Skeletal muscle tissue (tissue), 4 donors: ENCODE data around the gene ZNF654. TPM values are rescaled to one million over a fixed set of nuclear protein-coding genes. Genes with fewer than 3 reads are reported as not detected.
"Not testable (repeated sequence)": the region's sequence is repeated elsewhere in the genome, so short reads cannot be mapped to it uniquely, and the experiment has no call there.

Experiments used
- H3K27ac ChIP-seq: one replicate; pipeline ENCODE4 v1.7.0; 2013; ENCODE audit warnings: mild to moderate bottlenecking, low read depth, low read length, inconsistent platforms
- H3K27me3 ChIP-seq, 3 donors: one replicate each; pipeline ENCODE4 v1.7.0; 2013; ENCODE audit warnings: low read length in 3 of 3; ENCODE audit not compliant: control insufficient read depth in 3 of 3, insufficient read depth in 3 of 3
- H3K36me3 ChIP-seq, 3 donors: one replicate each; pipeline ENCODE4 v1.7.0; 2013; ENCODE audit warnings: low read length in 3 of 3; ENCODE audit not compliant: control insufficient read depth in 3 of 3, insufficient read depth in 3 of 3
- H3K4me1 ChIP-seq, 3 donors: one replicate each; pipeline ENCODE4 v1.7.0; 2013; ENCODE audit warnings: low read length in 3 of 3, mild to moderate bottlenecking in 3 of 3; ENCODE audit not compliant: control insufficient read depth in 3 of 3, insufficient read depth in 3 of 3
- H3K4me3 ChIP-seq, 3 donors: one replicate each; pipeline ENCODE4 v1.7.0; 2013; ENCODE audit warnings: low read length in 3 of 3
- H3K9ac ChIP-seq, 3 donors: one replicate each; pipeline ENCODE4 v1.7.0; 2013; ENCODE audit warnings: low read length in 3 of 3, mild to moderate bottlenecking in 3 of 3, moderate library complexity in 2 of 3, low read depth in 1 of 3
- H3K9me3 ChIP-seq, 3 donors: one replicate each; pipeline ENCODE4 v1.7.0; 2013; ENCODE audit warnings: low read length in 3 of 3; ENCODE audit not compliant: control insufficient read depth in 3 of 3
- total RNA-seq: library from RNA; depleted of rRNA; stranded (reverse); fragments of >200 nt; gene quantifications from one replicate; pipeline ENCODE4 v1.2.3, GENCODE V29; 2014
- donor health status: Osteomylitis.

The ZNF654 gene
- total RNA-seq, 1 donor from 2014 or later, result 12.5 TPM

DNA sequence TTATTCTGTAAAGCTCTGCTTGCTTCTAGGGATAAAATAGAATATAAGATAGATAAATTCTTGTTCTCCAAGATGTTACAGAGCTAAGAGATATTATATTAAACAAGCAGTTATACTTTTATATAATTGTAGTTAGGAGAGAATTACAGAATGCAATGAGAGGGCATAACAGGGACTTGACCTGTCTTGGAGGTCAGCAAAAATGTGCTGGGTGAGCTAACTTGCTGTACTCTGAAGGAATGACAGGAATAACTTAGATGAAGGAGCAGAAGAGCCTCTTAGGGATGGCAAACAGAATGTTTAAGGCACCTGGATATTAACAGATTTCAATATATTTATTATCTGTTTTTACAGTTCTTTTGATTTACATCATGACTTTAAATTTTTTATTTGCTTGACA is 33.2 kb downstream of the ZNF654 start:
- H3K36me3 ChIP-seq, result peaks cover 0 to 6% (median 4%) of the 10 kb centered on the region in 3 donors
- no peak overlapping the region for H3K27ac ChIP-seq
- no peak overlapping the region for H3K9ac ChIP-seq
- no peak overlapping the region for H3K4me3 ChIP-seq
- no peaks in the 10 kb centered on the region for H3K4me1 ChIP-seq
- no peaks in the 10 kb centered on the region for H3K9me3 ChIP-seq
- no peaks in the 10 kb centered on the region for H3K27me3 ChIP-seq

DNA sequence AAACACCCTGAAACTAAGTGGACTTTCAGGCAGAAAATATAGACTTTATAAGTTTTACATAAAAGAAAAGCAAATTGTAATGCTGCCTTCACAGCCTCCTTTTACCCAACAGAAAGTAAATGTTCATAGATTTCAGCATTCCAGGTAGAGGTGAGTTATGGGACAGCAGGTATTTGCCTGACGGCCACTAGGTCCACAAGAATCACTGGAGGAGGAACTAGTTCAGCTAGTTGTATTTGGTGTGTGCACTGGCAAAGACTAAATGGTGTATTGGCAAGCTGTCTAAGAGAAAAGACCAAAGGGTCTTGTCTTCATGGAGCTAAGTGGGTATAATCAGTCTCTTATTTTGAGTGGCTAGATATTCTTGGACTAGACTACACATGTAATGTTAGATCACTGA is 34.2 kb downstream of the ZNF654 start:
- no peaks in the 10 kb centered on the region for H3K27me3 ChIP-seq
- H3K9ac ChIP-seq, result no peak overlapping the region
- no peaks in the 10 kb centered on the region for H3K4me1 ChIP-seq
- no peak overlapping the region for H3K27ac ChIP-seq
- H3K9me3 ChIP-seq, result no peaks in the 10 kb centered on the region
- H3K36me3 ChIP-seq, result peaks cover 0 to 6% (median 4%) of the 10 kb centered on the region in 3 donors
- no peak overlapping the region for H3K4me3 ChIP-seq

DNA sequence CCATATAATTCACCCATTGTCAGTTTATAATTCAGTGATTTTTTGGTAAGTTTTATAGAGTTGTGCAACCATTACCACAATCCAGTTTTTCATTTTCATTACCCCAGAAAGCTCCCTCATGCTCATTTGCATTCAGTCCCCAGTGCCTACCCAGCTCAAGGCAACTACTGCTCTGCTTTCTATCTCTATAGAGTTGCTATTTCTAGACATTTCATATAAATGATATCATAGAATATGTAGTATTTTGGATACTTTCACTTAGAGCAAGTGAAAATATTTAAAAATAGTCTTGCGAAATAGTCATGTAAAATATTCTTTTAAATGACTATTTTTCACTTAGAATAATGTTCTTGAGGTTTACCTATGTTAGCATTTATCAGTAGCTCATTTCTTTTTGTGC is 42.1 kb downstream of the ZNF654 start:
- Histone ChIP-seq H3K4me3 (no peak overlapping the region), H3K36me3 (peaks cover 0 to 2% (median 0%) of the 10 kb centered on the region in 3 donors), H3K27me3 (no peaks in the 10 kb centered on the region), H3K9me3 (no peaks in the 10 kb centered on the region), H3K4me1 (no peaks in the 10 kb centered on the region), H3K27ac (no peak overlapping the region), H3K9ac (no peak overlapping the region)

DNA sequence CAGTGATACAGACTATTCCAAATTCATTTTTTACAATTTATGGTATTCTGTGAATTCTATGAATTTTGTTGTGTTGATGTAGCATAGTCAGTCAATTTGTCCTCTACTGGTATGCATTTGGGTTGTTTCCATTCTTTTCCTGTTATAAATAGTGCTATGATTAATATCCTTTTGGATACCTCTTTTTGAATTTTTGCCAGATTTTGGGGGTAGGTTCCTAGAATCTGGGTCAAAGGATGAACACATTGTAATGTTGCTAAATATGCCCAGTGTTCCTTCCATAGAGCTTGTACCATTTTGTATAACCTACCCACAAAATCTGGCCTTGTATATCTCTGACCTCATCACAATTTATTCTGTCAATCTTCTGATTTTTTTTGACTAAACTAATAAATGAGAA is 46.3 kb downstream of the ZNF654 start:
- Histone ChIP-seq H3K27ac (no peak overlapping the region), H3K4me1 (no peaks in the 10 kb centered on the region), H3K27me3 (no peaks in the 10 kb centered on the region)

DNA sequence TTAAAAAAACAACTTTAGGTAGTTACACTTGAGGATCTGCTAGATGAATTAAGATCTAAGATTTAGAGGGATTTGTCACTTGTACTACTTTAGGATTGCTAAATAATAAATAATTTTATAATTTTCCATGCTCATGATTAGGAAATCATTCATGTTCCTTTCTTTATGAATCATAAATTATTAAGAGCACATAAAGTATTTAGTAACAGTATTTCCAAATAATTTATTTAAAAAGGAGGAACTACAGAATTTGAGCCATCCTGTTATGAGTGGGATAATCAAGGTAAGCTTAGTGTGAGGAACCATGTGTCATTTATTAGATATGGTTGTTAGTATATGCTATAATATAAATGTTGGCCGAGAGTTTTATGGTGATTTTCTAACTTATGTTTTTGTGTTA is 53.2 kb downstream of the ZNF654 start:
- H3K27me3 ChIP-seq, result no peaks in the 10 kb centered on the region
- no peaks in the 10 kb centered on the region for H3K9me3 ChIP-seq
- peak overlapping the region in 1 of 3 donors; percentile 7 for H3K9ac ChIP-seq
- no peaks in the 10 kb centered on the region for H3K4me1 ChIP-seq
- no peak overlapping the region for H3K4me3 ChIP-seq
- no peak overlapping the region for H3K27ac ChIP-seq
- H3K36me3 ChIP-seq, result peaks cover 0 to 9% (median 4%) of the 10 kb centered on the region in 3 donors

More for the DNA sequence above, 46.3 kb downstream of the ZNF654 start:
- Histone ChIP-seq H3K9ac (no peak overlapping the region), H3K4me3 (no peak overlapping the region), H3K9me3 (no peaks in the 10 kb centered on the region), H3K36me3 (peaks cover 0 to 2% (median 0%) of the 10 kb centered on the region in 3 donors)

DNA sequence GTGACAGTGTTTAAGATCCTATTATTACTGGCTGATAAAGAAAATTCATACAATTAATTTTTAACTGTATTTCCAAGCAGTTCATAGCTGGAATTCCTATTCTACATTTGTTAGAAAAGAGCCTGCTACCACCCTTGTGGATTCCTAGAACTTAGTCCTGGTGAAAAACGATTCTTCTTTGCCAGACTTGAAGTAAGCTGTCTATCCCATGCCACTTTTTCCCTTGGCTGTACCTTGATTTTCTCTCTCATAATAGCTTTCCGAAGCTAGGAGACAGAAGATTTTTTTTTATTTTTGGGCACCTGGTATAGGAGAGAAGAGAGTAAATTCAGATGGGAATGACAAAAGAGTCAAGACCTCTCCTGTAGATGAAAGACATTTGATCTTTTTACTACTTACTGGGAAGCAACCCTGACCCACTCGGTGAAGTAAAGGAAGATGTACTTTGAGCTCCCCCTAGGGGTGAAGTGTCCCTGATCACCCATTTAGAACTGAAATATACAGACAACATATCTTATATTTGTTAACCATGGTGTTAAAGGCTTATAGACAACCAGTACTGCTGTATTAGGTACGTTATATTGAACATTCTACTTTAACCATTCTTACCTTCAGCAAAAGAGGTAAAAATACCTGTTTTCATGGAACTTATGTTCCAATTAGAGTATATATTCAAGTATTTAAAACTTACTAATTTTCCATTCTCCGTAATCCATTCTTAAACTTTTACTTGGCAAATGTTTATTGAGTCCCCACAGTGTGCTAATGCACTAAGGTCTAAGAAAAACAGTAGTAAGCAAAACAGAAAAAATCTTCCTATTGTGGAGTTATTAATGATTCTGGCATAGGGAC is 54.5 kb downstream of the ZNF654 start:
- peaks cover 0 to 9% (median 4%) of the 10 kb centered on the region in 3 donors for H3K36me3 ChIP-seq
- H3K4me3 ChIP-seq, result no peak overlapping the region
- no peak overlapping the region for H3K27ac ChIP-seq
- no peaks in the 10 kb centered on the region for H3K9me3 ChIP-seq
- H3K9ac ChIP-seq, result no peak overlapping the region
- no peaks in the 10 kb centered on the region for H3K4me1 ChIP-seq
- H3K27me3 ChIP-seq, result no peaks in the 10 kb centered on the region

DNA sequence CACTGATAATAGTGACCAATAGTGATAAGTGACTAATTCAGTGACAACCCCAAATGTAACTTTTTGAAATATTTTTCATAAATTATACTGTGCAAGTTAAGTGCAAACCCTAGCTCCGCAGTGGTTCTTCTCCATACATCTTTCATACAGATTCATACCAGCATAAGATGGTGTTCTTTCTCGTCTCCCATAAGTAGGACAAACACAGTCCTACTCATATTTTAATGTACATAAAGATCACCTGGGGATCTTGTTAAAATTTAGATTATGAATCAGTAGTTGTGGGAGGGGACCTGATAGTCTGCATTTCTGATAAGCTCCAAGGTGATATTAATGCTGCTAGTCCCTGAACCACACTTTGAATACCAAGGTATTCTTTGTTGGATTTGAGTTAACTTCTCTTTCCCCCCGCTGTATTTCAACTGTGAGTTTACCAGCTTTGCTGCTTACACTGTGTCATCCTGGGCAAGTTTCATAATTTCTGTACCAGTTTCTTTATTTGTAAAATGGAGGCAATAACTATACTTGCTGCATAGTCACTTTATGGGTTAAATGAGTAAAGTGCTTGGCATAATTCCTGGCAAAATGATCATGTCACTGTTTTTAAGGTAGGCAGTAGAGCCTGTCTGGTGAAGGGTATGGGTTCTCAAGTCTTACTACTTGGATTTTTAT is 56.0 kb downstream of the ZNF654 start:
- Histone ChIP-seq H3K27me3 (no peaks in the 10 kb centered on the region), H3K4me3 (no peak overlapping the region), H3K27ac (no peak overlapping the region), H3K36me3 (peaks cover 0 to 9% (median 4%) of the 10 kb centered on the region in 3 donors), H3K4me1 (no peaks in the 10 kb centered on the region), H3K9me3 (no peaks in the 10 kb centered on the region), H3K9ac (no peak overlapping the region)

DNA sequence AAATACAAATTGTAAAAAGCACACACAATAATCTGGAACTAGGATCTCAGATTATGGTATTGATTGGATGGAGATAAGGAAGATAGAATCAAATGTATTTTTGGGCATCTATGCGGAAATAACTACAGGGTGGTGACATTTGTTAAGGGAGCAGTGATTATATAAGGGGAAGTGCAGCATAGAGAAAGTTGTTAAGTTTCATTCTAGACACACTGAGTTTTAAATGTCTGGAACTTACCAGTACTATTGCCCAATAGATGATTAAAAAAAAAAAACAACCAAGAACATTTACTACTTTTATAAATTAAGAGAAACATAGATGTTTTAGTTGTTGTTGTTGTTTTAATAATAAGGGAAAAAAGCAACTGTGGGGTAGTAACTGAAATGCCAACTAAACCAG is 58.6 kb downstream of the ZNF654 start:
- Histone ChIP-seq H3K27ac (no peak overlapping the region), H3K9ac (no peak overlapping the region), H3K9me3 (no peaks in the 10 kb centered on the region), H3K4me3 (no peak overlapping the region), H3K27me3 (no peaks in the 10 kb centered on the region), H3K36me3 (peaks cover 0 to 9% (median 4%) of the 10 kb centered on the region in 3 donors), H3K4me1 (no peaks in the 10 kb centered on the region)

DNA sequence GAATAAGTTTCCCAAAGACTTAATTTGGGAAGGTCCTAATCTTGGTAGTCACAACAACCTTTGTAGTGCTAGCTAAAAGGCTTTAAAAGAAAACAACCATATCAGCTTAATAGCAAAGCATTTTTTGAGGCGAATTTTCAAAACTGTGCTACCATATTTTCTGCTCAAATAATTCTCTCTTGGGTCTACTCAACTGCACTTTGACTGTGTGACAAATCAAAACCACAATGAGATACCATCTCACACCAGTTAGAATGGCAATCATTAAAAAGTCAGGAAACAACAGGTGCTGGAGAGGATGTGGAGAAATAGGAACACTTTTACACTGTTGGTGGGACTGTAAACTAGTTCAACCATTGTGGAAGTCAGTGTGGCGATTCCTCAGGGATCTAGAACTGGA is 59.5 kb downstream of the ZNF654 start:
- not testable (repeated sequence) for H3K27ac ChIP-seq, H3K4me3 ChIP-seq, H3K36me3 ChIP-seq

DNA sequence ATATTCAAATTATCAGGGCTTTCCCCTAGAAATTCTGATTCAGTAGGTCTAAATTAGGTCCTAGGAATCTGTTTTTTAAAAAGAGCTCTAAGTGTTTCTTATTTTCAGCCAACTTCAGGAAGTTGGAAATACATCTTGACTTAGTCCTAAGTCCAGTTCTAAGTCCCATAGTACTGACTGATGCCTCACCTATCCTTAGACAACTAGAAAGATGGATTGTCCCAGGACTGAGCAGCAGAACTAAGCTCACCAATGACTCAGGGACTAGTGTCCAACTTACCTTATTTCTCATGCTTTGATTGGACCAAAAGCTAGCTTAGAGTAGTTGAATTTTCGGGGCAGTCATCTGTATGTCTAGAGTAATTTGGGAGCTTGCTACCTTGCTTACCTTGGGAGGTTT is 64.5 kb downstream of the ZNF654 start:
- H3K27me3 ChIP-seq, result no peaks in the 10 kb centered on the region
- H3K9ac ChIP-seq, result no peak overlapping the region
- H3K36me3 ChIP-seq, result no peaks in the 10 kb centered on the region
- no peak overlapping the region for H3K27ac ChIP-seq
- H3K4me3 ChIP-seq, result no peak overlapping the region
- no peaks in the 10 kb centered on the region for H3K4me1 ChIP-seq
- H3K9me3 ChIP-seq, result no peaks in the 10 kb centered on the region

More for the DNA sequence above, 59.5 kb downstream of the ZNF654 start:
- H3K27me3 ChIP-seq, H3K9me3 ChIP-seq, H3K4me1 ChIP-seq, H3K9ac ChIP-seq: not testable (repeated sequence)
